GM12878 (cell line): ENCODE data around the gene CXCL13. TPM values are rescaled to one million over a fixed set of nuclear protein-coding genes. Genes with fewer than 3 reads are reported as not detected.
"Not testable (repeated sequence)": the region's sequence is repeated elsewhere in the genome, so short reads cannot be mapped to it uniquely, and the experiment has no call there.

Experiments
- ATAC-seq: fragments of 200-7000 bp; cut with Tn5 transposase; 3 replicates; pipeline ENCODE4 v1.9.1; 2020; ENCODE audit warnings: mild to moderate bottlenecking, moderate library complexity
- BruUV-seq: library from RNA; stranded (reverse); fragments of 400-500 nt; replicated peaks from 2 replicates; lab custom pipeline; 2021; lab: Mats Ljungman, UMichigan
- CTCF ChIA-PET: fragments of 300-600 bp; sonication (Branson Sonifier 250); formaldehyde crosslinking; extraction: SDS; loops from one replicate; lab custom pipeline; 2021; ENCODE audit warnings: inconsistent platforms; lab: Yijun Ruan, JAX
- POLR2A ChIA-PET: fragments of 350-600 bp; formaldehyde crosslinking; extraction: SDS; loops from one replicate; lab custom pipeline; 2021; ENCODE audit warnings: inconsistent platforms; lab: Charles Lee
- RAD21 ChIA-PET: fragments of 300-600 bp; sonication (Branson Sonifier 250); formaldehyde crosslinking; loops from one replicate; lab custom pipeline; 2023; ENCODE audit warnings: antibody characterized with exemption; ENCODE audit not compliant: unreplicated experiment; lab: Charles Lee
- SMC1A ChIA-PET: fragments of 300-600 bp; sonication (Branson Sonifier 250); formaldehyde crosslinking; loops from one replicate; lab custom pipeline; 2023; ENCODE audit not compliant: unreplicated experiment, uncharacterized antibody; lab: Charles Lee
- DNase-seq: peaks from one replicate; pipeline ENCODE4 v3.0.0-alpha.2; 2011; ENCODE audit warnings: low read depth, low spot score
- FAIRE-seq: peaks from 3 replicates; lab custom pipeline; 2011; peaks lifted over from hg19 to GRCh38; lab: Jason Lieb, UNC
- H2AFZ ChIP-seq: 2 replicates; pipeline ENCODE4 v1.6.0; 2011; ENCODE audit warnings: low read depth, low read length, control low read depth; ENCODE audit not compliant: control insufficient read depth
- H3K27ac ChIP-seq: 2 replicates; pipeline ENCODE4 v1.5.1; 2011; ENCODE audit warnings: control low read depth; ENCODE audit not compliant: control insufficient read depth, insufficient read depth
- H3K27me3 ChIP-seq, 2 experiments: replicated peaks in 1 of 2; 2 replicates each; pipeline versions ENCODE4 v1.6.0 to v1.6.1; 2011; ENCODE audit warnings: low read length in 1 of 2; ENCODE audit not compliant: control insufficient read depth in 2 of 2, insufficient read depth in 2 of 2
- H3K36me3 ChIP-seq, 2 experiments: 2 replicates each; pipeline ENCODE4 v1.5.1; 2011; ENCODE audit warnings: low read length in 1 of 2; ENCODE audit not compliant: control insufficient read depth in 2 of 2, insufficient read depth in 2 of 2
- H3K4me1 ChIP-seq: 2 replicates; pipeline ENCODE4 v1.6.1; 2011; ENCODE audit warnings: mild to moderate bottlenecking, low read length, moderate library complexity, mixed read lengths; ENCODE audit not compliant: control insufficient read depth, insufficient read depth
- H3K4me2 ChIP-seq: 2 replicates; pipeline ENCODE4 v1.6.0; 2011; ENCODE audit warnings: control low read depth; ENCODE audit not compliant: control insufficient read depth, insufficient read depth
- H3K4me3 ChIP-seq: fragments of 200-600 bp; sonication (generic); 2 replicates; pipeline ENCODE4 v1.5.1; 2016
- H3K79me2 ChIP-seq: 2 replicates; pipeline ENCODE4 v1.6.0; 2011; ENCODE audit warnings: low read length; ENCODE audit not compliant: control insufficient read depth, insufficient read depth
- H3K9ac ChIP-seq: 2 replicates; pipeline ENCODE4 v1.8.0; 2011; ENCODE audit warnings: low read length, control low read depth, mixed read lengths; ENCODE audit not compliant: control insufficient read depth, insufficient read depth
- H3K9me3 ChIP-seq: replicated peaks from 3 replicates; pipeline ENCODE4 v1.5.1; 2011; ENCODE audit warnings: mild to moderate bottlenecking, low read length; ENCODE audit not compliant: control insufficient read depth, insufficient read depth
- H4K20me1 ChIP-seq: 2 replicates; pipeline ENCODE4 v1.6.0; 2011; ENCODE audit not compliant: control insufficient read depth, insufficient read depth
- ESRRA ChIP-seq: IDR thresholded peaks from 2 replicates; pipeline ENCODE4 v1.6.1; 2012; ENCODE audit warnings: mild to moderate bottlenecking, low read length, improper control_type of control experiment
- MEF2A ChIP-seq: IDR thresholded peaks from 2 replicates; pipeline ENCODE4 v1.6.1; 2011; ENCODE audit warnings: low read depth, mild to moderate bottlenecking, low read length, moderate library complexity; ENCODE audit not compliant: insufficient read depth
- STAT3 ChIP-seq: IDR thresholded peaks from 2 replicates; pipeline ENCODE4 v1.6.1; 2011; ENCODE audit warnings: low read depth, low read length, improper control_type of control experiment
- ZNF24 ChIP-seq: fragments of 450-650 bp; IDR thresholded peaks from 2 replicates; pipeline ENCODE4 v1.6.1; 2017; ENCODE audit warnings: antibody characterized with exemption, mild to moderate bottlenecking
- WGBS: methylation state at CpG from one replicate; pipeline ENCODE4 v1.1.6; 2016; ENCODE audit warnings: low lambda C conversion rate; ENCODE audit not compliant: insufficient replicate concordance, insufficient coverage; ENCODE audit errors: missing lambda C conversion rate; 5-methylcytosine and 5-hydroxymethylcytosine counted together
- in situ Hi-C: fragments of 300-500 bp; cut with MboI; formaldehyde crosslinking; loops from 9 replicates; pipeline ENCODE4 v1.14.3; 2018; ENCODE audit warnings: mixed read lengths
- intact Hi-C: fragments of 100-400 bp; cut with micrococcal nuclease; formaldehyde crosslinking; loops from one replicate; pipeline ENCODE4 v1.14.2; 2022; ENCODE audit not compliant: unreplicated experiment
- polyA plus RNA-seq, 11 experiments: library from polyadenylated mRNA; depleted of rRNA in 4 of 11; unstranded in 6 of 11; stranded (reverse) in 5 of 11; fragments of >200 nt; fragmentation: Nextera tagmentation in 4 of 11; fragmentation: Illumina TruSeq in 1 of 11; extraction: Ambion mirVana in 4 of 11; extraction: Trizol in 1 of 11; gene quantifications; 1 replicate in 1 of 11; 2 replicates in 10 of 11; pipeline versions ENCODE4 v1.2.1 to v1.2.3, GENCODE V29; 2011 to 2016; ENCODE audit warnings: inconsistent platforms in 2 of 11, missing spikeins in 2 of 11, low read depth in 1 of 11
- total RNA-seq, 4 experiments: library from RNA; depleted of rRNA in 3 of 4; stranded (reverse); fragments of >200 nt in 3 of 4; fragmentation: Illumina TruSeq in 1 of 4; extraction: Trizol in 1 of 4; gene quantifications; 2 replicates each; pipeline versions ENCODE4 v1.2.1 to v1.2.3, GENCODE V29; 2013 to 2021
- TF ChIP-seq, protein P1 (sequence below): fragments of 450-650 bp; formaldehyde crosslinking; IDR thresholded peaks from 2 replicates; pipeline ENCODE4 v1.4.0; 2022; ENCODE audit warnings: mild to moderate bottlenecking, moderate library complexity

Gene CXCL13
- total and polyA plus RNA-seq, 10 of the 15 experiments (the other 5 are each of a cell fraction or from before 2014, with no cell fraction given), result 0.05 to 0.16 TPM; not detected in 8

DNA sequence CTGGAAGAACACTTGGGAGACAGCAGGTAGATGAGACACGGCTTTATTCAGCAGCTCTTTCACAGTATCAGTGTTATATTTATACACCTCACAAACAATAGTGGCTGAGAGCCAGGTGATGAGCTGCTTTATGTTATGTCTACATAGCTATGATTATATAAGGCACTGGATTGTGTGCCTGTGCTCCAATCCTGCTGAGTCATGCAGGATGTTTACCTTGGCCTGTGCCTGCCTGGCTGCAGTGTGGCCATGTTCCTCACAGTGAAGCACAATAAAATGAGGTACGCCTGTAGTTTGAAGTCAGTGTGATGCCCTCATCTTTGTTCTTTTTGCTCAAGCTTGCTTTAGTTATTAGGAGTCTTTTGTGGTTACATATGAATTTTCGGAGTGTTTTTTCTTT, 31.3 kb downstream of the CXCL13 start (continued):
- TF ChIP-seq, protein P1, sequence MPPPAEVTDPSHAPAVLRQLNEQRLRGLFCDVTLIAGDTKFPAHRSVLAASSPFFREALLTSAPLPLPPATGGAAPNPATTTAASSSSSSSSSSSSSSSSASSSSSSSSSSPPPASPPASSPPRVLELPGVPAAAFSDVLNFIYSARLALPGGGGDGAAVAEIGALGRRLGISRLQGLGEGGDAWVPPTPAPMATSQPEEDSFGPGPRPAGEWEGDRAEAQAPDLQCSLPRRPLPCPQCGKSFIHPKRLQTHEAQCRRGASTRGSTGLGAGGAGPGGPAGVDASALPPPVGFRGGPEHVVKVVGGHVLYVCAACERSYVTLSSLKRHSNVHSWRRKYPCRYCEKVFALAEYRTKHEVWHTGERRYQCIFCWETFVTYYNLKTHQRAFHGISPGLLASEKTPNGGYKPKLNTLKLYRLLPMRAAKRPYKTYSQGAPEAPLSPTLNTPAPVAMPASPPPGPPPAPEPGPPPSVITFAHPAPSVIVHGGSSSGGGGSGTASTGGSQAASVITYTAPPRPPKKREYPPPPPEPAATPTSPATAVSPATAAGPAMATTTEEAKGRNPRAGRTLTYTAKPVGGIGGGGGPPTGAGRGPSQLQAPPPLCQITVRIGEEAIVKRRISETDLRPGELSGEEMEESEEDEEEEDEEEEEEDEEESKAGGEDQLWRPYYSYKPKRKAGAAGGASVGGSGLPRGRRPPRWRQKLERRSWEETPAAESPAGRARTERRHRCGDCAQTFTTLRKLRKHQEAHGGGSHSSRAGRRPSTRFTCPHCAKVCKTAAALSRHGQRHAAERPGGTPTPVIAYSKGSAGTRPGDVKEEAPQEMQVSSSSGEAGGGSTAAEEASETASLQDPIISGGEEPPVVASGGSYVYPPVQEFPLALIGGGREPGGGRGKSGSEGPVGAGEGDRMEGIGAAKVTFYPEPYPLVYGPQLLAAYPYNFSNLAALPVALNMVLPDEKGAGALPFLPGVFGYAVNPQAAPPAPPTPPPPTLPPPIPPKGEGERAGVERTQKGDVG, result no peak

DNA sequence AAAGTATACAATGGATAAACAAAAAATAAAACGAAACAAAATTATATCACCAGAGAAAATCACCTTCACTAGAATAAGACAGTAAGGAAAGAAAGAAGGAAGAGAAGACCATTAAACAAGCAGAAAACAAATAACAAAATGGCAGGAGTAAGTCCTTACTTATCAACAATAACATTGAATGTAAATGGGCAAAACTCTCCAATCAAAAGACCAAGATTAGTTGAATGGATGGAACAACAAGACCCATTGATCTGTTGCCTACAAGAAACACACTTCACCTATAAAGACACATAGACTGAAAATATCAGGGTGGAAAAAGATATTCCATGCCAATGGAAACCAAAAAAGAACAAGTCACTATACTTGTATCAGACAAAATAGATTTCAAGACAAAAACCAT, 38.4 kb downstream of the CXCL13 start:
- intact Hi-C loops, H3K79me2 ChIP-seq, in situ Hi-C loops, CTCF ChIA-PET, H3K4me2 ChIP-seq, H3K36me3 ChIP-seq, FAIRE-seq, SMC1A ChIA-PET, BruUV-seq, H3K9me3 ChIP-seq, RAD21 ChIA-PET, H3K4me3 ChIP-seq, H4K20me1 ChIP-seq, H3K27ac ChIP-seq, H2AFZ ChIP-seq, ATAC-seq, POLR2A ChIA-PET, H3K9ac ChIP-seq, H3K27me3 ChIP-seq, DNase-seq, H3K4me1 ChIP-seq: not testable (repeated sequence)
- WGBS, result 25% methylated on average over 1 of the region's 1 CpG

DNA sequence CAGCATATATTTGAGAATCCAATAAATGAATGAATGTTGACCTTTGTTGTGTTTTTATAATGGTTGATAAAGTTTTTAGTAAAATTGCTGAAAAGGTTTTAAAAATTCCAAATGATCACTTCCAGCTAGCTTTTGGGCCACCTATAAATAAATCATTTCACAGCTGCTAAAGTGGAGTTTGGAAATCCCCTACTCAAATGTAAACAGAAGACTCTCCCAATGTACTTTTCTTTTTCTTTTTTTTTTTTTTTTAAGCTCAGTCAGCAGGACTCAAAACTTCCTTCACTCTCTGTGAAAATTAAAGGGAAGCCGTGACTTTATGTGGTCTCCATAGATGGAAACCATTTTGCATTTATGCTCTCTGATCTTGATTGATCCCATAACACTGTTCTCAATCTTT, 45.2 kb downstream of the CXCL13 start:
- H3K4me3 ChIP-seq, result no peak overlapping the region
- TF ChIP-seq ZNF24 (no peak), MEF2A (no peak), STAT3 (no peak), ESRRA (no peak)
- no peak for DNase-seq
- no TSS peak for BruUV-seq
- no peak overlapping the region for H3K27ac ChIP-seq
- 0% methylated on average over 1 of the region's 1 CpG for WGBS
- H2AFZ ChIP-seq, result no peak overlapping the region
- POLR2A ChIA-PET, result no interaction called here
- H3K27me3 ChIP-seq, result no peaks in the 10 kb centered on the region; a peak in 1 of 4 replicates
- intact Hi-C loops (no loop called here), in situ Hi-C loops (no loop called here)
- RAD21 ChIA-PET, result no interaction called here
- H3K36me3 ChIP-seq, result no peaks in the 10 kb centered on the region
- no peak overlapping the region for H3K4me2 ChIP-seq
- H4K20me1 ChIP-seq, result no peaks in the 10 kb centered on the region
- CTCF ChIA-PET, result interaction anchor here (0.6 kb wide), 1 partner anchor 961 kb away, joined by 4 read pairs; no protein-coding TSS in a partner anchor
- H3K79me2 ChIP-seq, result no peaks in the 10 kb centered on the region
- no peak for FAIRE-seq
- H3K9ac ChIP-seq, result no peak overlapping the region
- H3K9me3 ChIP-seq, result no peaks in the 10 kb centered on the region
- no peak for ATAC-seq
- H3K4me1 ChIP-seq, result no peaks in the 10 kb centered on the region
- SMC1A ChIA-PET, result interaction anchor here (1.0 kb wide), 1 partner anchor 448 kb away, joined by 3 read pairs; no protein-coding TSS in a partner anchor
